HCT116 (cell line): ENCODE results near the gene PAX5.

Source experiments
- CBX3 ChIP-seq: IDR thresholded peaks from 2 replicates; pipeline ENCODE4 v1.6.1; 2012; ENCODE audit warnings: low read depth
- EZH2 ChIP-seq: fragments of 200-600 bp; sonication (generic); IDR thresholded peaks from 2 replicates; pipeline ENCODE4 v1.6.1; 2017; ENCODE audit warnings: antibody characterized with exemption, mixed run types
- JUND ChIP-seq: IDR thresholded peaks from 2 replicates; pipeline ENCODE4 v1.6.1; 2012
- POLR2A ChIP-seq: IDR thresholded peaks from 2 replicates; pipeline ENCODE4 v1.7.0; 2011; ENCODE audit warnings: borderline replicate concordance; ENCODE audit not compliant: insufficient read depth, insufficient read length; ENCODE audit errors: extremely low read depth
- POLR2AphosphoS5 ChIP-seq: IDR thresholded peaks from 2 replicates; pipeline ENCODE4 v1.6.1; 2011; ENCODE audit warnings: mild to moderate bottlenecking, low read depth, low read length, moderate library complexity
- RAD21 ChIP-seq: IDR thresholded peaks from 2 replicates; pipeline ENCODE4 v1.6.1; 2012; ENCODE audit warnings: low read depth, mild to moderate bottlenecking
- TCF7L2 ChIP-seq: IDR thresholded peaks from 2 replicates; pipeline ENCODE4 v1.7.0; 2011; ENCODE audit warnings: borderline replicate concordance, inconsistent platforms; ENCODE audit not compliant: insufficient read depth, insufficient read length; ENCODE audit errors: extremely low read depth
- YY1 ChIP-seq: IDR thresholded peaks from 2 replicates; pipeline ENCODE4 v1.6.1; 2011; ENCODE audit warnings: low read length, low read depth, moderate library complexity, mild to moderate bottlenecking; ENCODE audit not compliant: insufficient replicate concordance; ENCODE audit errors: extremely low read depth
- ZNF274 ChIP-seq: fragments of 200-500 bp; sonication (Bioruptor generic); IDR thresholded peaks from 2 replicates; pipeline ENCODE4 v1.6.1; 2014; ENCODE audit warnings: mild to moderate bottlenecking, low read depth, low read length, inconsistent platforms
- TF ChIP-seq, protein P1 (sequence below), 3 experiments: fragments of 200-600 bp in 1 of 3; sonication (generic) in 1 of 3; IDR thresholded peaks in 2 of 3; conservative IDR thresholded peaks in 1 of 3; 2 replicates each; pipeline ENCODE4 v1.5.1; 2012 to 2017; ENCODE audit warnings: low read depth in 2 of 3, low read length in 2 of 3, antibody characterized with exemption in 1 of 3, borderline replicate concordance in 1 of 3, control low read depth in 1 of 3, mild to moderate bottlenecking in 1 of 3, mixed read lengths in 1 of 3, mixed run types in 1 of 3, moderate library complexity in 1 of 3; ENCODE audit not compliant: insufficient read depth in 1 of 3

DNA sequence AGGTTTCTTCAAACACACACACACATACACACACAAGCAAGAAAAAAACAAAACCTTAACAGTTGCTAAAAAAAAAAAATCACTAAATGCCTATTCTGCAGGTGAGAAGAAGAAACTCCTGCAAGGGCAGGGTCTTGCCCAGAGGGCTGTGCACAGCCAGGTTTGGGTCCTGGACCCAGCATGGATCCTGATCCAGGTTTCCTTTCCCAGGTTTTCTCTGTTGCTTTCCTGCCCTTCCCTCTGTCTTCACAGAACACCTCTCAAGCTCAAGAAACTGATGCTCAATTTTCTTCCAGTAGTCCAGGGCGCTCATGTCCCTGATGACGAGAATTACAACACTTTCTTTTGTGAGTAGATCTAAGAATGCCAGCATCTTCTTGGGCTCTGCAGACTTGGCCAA is 136.6 kb downstream of the PAX5 start:
- TF ChIP-seq, protein P1, sequence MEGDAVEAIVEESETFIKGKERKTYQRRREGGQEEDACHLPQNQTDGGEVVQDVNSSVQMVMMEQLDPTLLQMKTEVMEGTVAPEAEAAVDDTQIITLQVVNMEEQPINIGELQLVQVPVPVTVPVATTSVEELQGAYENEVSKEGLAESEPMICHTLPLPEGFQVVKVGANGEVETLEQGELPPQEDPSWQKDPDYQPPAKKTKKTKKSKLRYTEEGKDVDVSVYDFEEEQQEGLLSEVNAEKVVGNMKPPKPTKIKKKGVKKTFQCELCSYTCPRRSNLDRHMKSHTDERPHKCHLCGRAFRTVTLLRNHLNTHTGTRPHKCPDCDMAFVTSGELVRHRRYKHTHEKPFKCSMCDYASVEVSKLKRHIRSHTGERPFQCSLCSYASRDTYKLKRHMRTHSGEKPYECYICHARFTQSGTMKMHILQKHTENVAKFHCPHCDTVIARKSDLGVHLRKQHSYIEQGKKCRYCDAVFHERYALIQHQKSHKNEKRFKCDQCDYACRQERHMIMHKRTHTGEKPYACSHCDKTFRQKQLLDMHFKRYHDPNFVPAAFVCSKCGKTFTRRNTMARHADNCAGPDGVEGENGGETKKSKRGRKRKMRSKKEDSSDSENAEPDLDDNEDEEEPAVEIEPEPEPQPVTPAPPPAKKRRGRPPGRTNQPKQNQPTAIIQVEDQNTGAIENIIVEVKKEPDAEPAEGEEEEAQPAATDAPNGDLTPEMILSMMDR (IDR thresholded peaks at IDR 0.05 in 2 of 3, conservative IDR thresholded peaks at IDR 0.05 in 1 of 3; ENCODE audit: borderline replicate concordance in 1 of 3, insufficient read depth in 1 of 3, low read depth in 2 of 3, low read length in 2 of 3): no peak
- TF ChIP-seq POLR2A (no peak), EZH2 (no peak), POLR2AphosphoS5 (no peak), ZNF274 (no peak), RAD21 (no peak), YY1 (no peak), JUND (no peak), CBX3 (no peak), TCF7L2 (no peak)
